Adrenal gland (tissue), 12 donors: Measurements from ENCODE around the gene SLC1A2. TPM values are rescaled to one million over a fixed set of nuclear protein-coding genes. Genes with fewer than 3 reads are reported as not detected.

Experiments used
- DNase-seq, 7 donors: peaks; one replicate each; pipeline ENCODE4 v3.0.0-alpha.2; 2019 to 2020
- H3K27ac ChIP-seq, 5 donors: fragments of 200-600 bp; sonication (generic) in 4 of 5; 1 replicate in 3 of 5; 2 replicates in 2 of 5; pipeline versions ENCODE4 v1.5.1 to v1.8.0; 2016 to 2020; ENCODE audit warnings: mild to moderate bottlenecking in 1 of 5
- H3K27me3 ChIP-seq: fragments of 200-600 bp; 2 replicates; pipeline ENCODE4 v1.8.0; 2021
- H3K36me3 ChIP-seq, 2 donors: fragments of 200-600 bp; replicated peaks in 1 of 2; 1 replicate in 1 of 2; 2 replicates in 1 of 2; pipeline versions ENCODE4 v1.5.1 to v1.8.0; 2018 to 2022
- H3K4me1 ChIP-seq, 2 donors: fragments of 200-600 bp; replicated peaks in 1 of 2; 1 replicate in 1 of 2; 2 replicates in 1 of 2; pipeline versions ENCODE4 v1.5.1 to v1.8.0; 2018 to 2021
- H3K4me3 ChIP-seq, 4 donors: fragments of 200-600 bp; sonication (generic) in 3 of 4; one replicate each; pipeline ENCODE4 v1.5.1; 2016 to 2018
- H3K9me3 ChIP-seq, 3 donors: fragments of 200-600 bp; sonication (generic) in 1 of 3; replicated peaks in 1 of 3; 1 replicate in 2 of 3; 2 replicates in 1 of 3; pipeline versions ENCODE4 v1.5.1 to v1.8.0; 2016 to 2021
- POLR2A ChIP-seq, 2 donors: fragments of 450-650 bp; IDR thresholded peaks; one replicate each; pipeline ENCODE4 v1.6.1; 2017; ENCODE audit warnings: antibody characterized with exemption in 2 of 2, mild to moderate bottlenecking in 2 of 2, moderate library complexity in 1 of 2
- WGBS, 4 donors: extraction: QIAGEN DNeasy Blood & Tissue Kit in 2 of 4; methylation state at CpG; one replicate each; pipeline versions ENCODE4 v1.1.5 to v1.1.7; 2013 to 2017; 5-methylcytosine and 5-hydroxymethylcytosine counted together
- intact Hi-C, 2 donors: fragments of 100-400 bp; cut with DNase I; formaldehyde crosslinking; loops; one replicate each; pipeline versions ENCODE4 v1.14.1 to v1.15.0; 2022 to 2023
- polyA plus RNA-seq, 3 donors: library from polyadenylated mRNA; stranded (reverse); fragments of 200-250 nt in 2 of 3; fragments of 350-450 nt in 1 of 3; fragmentation: Illumina TruSeq in 1 of 3; extraction: RNeasy Lipid Tissue Mini Kit (QIAGEN cat#74804) in 1 of 3; gene quantifications; one replicate each; pipeline ENCODE4 v1.2.3, GENCODE V29; 2013 to 2014
- total RNA-seq, 9 donors: library from RNA; depleted of rRNA in 4 of 9; stranded (reverse); fragments of >200 nt in 4 of 9; fragments of 120-200 nt in 1 of 9; fragmentation: NEBNext Ultra II Directional in 1 of 9; extraction: Animal tissue kit (Norgen Biotek cat#: 25700) in 1 of 9; gene quantifications; one replicate each; pipeline versions ENCODE4 v1.1.0 to v1.2.4, GENCODE V29; 2013 to 2023
- TF ChIP-seq, protein P1 (sequence below), 6 experiments: fragments of 450-650 bp in 4 of 6; fragments of 200-600 bp in 2 of 6; sonication (generic) in 1 of 6; IDR thresholded peaks; 1 replicate in 5 of 6; 2 replicates in 1 of 6; pipeline versions ENCODE4 v1.5.1 to v1.8.0; 2016 to 2021; ENCODE audit warnings: antibody characterized with exemption in 6 of 6, mild to moderate bottlenecking in 2 of 6, moderate library complexity in 1 of 6
- donor health status: healthy with polysubstance abuse.
- donor health status: Bipolar disorder and iron deficiency.
- donor health status: DM: yes; HTN: yes; CAD: no.
- donor health status: DM: no; HTN: no; CAD: no.
- donor health status: DM: no; HTN: no; CAD: no.
- donor health status: DM: yes; HTN: yes; CAD: no.

Gene SLC1A2
- total and polyA plus RNA-seq, 12 donors, result 1.4 to 517 (median 8.7) TPM

DNA sequence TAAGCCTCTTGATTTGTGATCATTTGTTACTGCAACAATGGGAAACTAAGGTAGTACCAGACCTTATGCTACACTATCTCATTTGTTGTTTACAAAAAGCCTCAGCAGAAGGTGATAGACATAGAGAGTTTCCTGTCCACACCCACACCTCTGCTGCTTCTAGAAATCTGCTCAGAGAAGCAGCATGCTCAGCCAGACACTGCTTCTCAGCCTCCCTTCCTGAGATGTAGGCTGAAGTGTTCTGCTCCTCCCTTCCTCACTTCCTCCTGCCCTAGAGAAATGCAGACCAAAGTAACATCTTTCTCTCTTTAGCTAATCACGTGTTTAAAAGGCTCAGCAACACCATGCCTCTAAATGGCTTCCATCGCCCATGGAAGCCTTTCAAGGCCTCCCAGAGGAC is 88.4 kb downstream of the SLC1A2 start:
- Histone ChIP-seq H3K4me1 (no peaks in the 10 kb centered on the region), H3K4me3 (no peak overlapping the region), H3K36me3 (no peaks in the 10 kb centered on the region), H3K27ac (no peak overlapping the region), H3K9me3 (no peaks in the 10 kb centered on the region), H3K27me3 (no peaks in the 10 kb centered on the region)
- no peak for DNase-seq
- TF ChIP-seq, protein P1, sequence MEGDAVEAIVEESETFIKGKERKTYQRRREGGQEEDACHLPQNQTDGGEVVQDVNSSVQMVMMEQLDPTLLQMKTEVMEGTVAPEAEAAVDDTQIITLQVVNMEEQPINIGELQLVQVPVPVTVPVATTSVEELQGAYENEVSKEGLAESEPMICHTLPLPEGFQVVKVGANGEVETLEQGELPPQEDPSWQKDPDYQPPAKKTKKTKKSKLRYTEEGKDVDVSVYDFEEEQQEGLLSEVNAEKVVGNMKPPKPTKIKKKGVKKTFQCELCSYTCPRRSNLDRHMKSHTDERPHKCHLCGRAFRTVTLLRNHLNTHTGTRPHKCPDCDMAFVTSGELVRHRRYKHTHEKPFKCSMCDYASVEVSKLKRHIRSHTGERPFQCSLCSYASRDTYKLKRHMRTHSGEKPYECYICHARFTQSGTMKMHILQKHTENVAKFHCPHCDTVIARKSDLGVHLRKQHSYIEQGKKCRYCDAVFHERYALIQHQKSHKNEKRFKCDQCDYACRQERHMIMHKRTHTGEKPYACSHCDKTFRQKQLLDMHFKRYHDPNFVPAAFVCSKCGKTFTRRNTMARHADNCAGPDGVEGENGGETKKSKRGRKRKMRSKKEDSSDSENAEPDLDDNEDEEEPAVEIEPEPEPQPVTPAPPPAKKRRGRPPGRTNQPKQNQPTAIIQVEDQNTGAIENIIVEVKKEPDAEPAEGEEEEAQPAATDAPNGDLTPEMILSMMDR (IDR thresholded peaks at IDR 0.05), result no peak
- TF ChIP-seq POLR2A (IDR thresholded peaks at IDR 0.05), result no peak
- intact Hi-C loops, result no loop called here
- 68 to 82% (median 78%) methylated on average over 2 of the region's 2 CpGs for WGBS, 4 donors

DNA sequence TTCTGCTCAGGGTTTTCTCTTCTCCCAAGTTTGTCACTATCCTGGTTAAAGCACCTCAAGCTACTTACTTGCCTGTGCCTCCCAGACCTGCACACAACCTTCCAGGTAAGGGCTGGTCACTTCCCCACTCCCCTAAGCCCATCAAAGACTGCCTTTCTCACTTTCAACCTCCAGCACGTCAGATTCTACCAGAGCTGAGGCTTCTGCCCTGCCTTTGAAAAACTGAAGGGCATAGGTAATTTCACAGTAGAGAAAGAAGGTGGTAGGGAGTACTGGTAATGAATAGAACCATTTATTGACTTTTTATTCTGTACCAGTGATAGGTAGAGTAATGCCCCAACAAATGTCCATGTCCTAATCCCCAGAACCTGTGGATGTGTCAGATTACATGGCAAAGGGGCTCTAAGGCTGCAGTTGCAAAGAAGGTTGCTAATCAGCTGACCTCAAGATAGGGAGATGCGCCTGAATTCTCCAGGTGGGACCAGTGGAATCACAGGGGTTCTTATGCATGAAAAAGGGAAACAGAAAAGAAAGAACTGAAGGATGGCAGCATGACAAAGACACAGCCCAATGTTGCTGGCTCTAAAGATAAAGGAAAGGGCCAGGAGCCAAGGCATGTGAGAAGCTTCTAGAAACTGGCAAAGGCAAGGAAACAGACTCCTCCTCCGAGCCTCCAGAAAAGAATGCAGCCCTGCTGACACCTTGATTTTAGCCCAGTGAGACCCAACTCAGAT is 89.0 kb downstream of the SLC1A2 start:
- TF ChIP-seq, protein P1 (IDR thresholded peaks at IDR 0.05), result no peak
- TF ChIP-seq POLR2A (IDR thresholded peaks at IDR 0.05), result no peak
- H3K4me1 ChIP-seq, result no peaks in the 10 kb centered on the region
- intact Hi-C loops, result no loop called here
- no peak overlapping the region for H3K4me3 ChIP-seq
- DNase-seq, result no peak
- 87 to 91% (median 90%) methylated on average over 3 of the region's 3 CpGs for WGBS, 4 donors
- no peaks in the 10 kb centered on the region for H3K9me3 ChIP-seq
- H3K27ac ChIP-seq, result no peak overlapping the region
- H3K27me3 ChIP-seq, result no peaks in the 10 kb centered on the region
- no peaks in the 10 kb centered on the region for H3K36me3 ChIP-seq

DNA sequence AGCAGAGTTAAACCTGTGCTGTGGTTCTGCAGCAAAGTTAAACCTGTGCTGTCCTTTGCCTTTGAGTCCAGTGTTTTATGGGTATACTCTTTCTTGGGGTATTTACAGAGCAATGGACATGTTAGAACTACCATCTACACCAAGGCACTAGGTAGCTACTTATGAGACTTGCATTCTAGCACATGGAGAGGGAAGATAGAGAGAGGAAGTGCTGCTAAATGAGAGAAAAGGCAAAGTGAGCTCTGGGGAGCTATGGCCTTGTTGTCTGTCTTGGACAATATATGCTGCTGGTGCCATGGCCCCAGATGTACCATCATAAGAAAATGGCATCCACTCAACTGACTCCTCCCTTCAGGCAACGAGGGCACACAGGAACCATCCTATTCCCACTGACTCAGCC is 91.5 kb downstream of the SLC1A2 start:
- no peak overlapping the region for H3K4me3 ChIP-seq
- no peak for DNase-seq
- H3K9me3 ChIP-seq, result no peaks in the 10 kb centered on the region
- TF ChIP-seq, protein P1 (IDR thresholded peaks at IDR 0.05), result no peak
- no peak for TF ChIP-seq POLR2A (IDR thresholded peaks at IDR 0.05)
- no peaks in the 10 kb centered on the region for H3K36me3 ChIP-seq
- WGBS, 4 donors, result 81 to 92% (median 88%) methylated on average over 1 of the region's 1 CpG; no CpG with 5 or more reads in 1 of the 4 donors
- no peaks in the 10 kb centered on the region for H3K4me1 ChIP-seq
- intact Hi-C loops, result no loop called here
- H3K27ac ChIP-seq, result no peak overlapping the region
- no peaks in the 10 kb centered on the region for H3K27me3 ChIP-seq

DNA sequence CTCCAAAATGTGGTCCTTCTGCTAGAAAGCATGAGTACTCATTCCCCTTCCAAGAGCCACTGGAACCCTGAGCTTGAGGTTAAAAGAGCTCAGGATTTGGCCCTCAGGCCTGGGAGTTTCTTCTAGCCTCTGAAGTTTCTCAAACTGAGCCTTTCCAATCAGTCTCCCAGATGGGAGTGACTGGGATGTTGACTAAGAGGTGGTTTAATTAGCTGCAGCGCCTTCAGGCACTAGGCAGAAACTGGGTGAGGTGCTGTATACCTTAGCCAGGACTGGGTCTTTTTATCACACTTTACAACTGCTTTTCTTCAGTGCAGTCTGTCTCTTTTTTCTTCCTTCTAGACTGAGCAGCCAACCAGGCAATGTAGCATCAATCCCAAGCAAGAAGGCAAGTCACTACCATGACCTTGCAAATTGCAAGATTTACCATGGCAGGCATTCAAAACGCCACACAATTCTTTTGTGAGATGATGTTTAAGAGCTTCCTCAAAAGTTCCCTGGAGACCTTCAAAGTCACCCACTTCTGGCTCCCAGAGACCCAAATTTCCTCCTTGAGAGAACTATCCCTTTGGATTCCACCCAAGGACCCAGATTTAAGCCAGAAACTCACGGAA is 93.0 kb downstream of the SLC1A2 start:
- no peaks in the 10 kb centered on the region for H3K36me3 ChIP-seq
- H3K4me1 ChIP-seq, result peaks cover 0 to 5% of the 10 kb centered on the region in 2 donors
- no peak for DNase-seq
- intact Hi-C loops, result no loop called here
- TF ChIP-seq, protein P1 (IDR thresholded peaks at IDR 0.05), result no peak
- TF ChIP-seq POLR2A (IDR thresholded peaks at IDR 0.05), result no peak
- 72 to 86% (median 75%) methylated on average over 3 of the region's 3 CpGs for WGBS, 4 donors
- no peak overlapping the region for H3K27ac ChIP-seq
- no peak overlapping the region for H3K4me3 ChIP-seq
- no peaks in the 10 kb centered on the region for H3K9me3 ChIP-seq
- no peaks in the 10 kb centered on the region for H3K27me3 ChIP-seq
